Measurements from ENCODE around the gene PEX11G. TPM values are rescaled to one million over a fixed set of nuclear protein-coding genes. Genes with fewer than 3 reads are reported as not detected.

The PEX11G gene
- total RNA-seq, 1 donor from 2014 or later, result 4.8 TPM

GRCh38 chr19:7492558-7492957 lies 3.7 kb upstream of the PEX11G start:
- ATAC-seq, result no peak

DNA sequence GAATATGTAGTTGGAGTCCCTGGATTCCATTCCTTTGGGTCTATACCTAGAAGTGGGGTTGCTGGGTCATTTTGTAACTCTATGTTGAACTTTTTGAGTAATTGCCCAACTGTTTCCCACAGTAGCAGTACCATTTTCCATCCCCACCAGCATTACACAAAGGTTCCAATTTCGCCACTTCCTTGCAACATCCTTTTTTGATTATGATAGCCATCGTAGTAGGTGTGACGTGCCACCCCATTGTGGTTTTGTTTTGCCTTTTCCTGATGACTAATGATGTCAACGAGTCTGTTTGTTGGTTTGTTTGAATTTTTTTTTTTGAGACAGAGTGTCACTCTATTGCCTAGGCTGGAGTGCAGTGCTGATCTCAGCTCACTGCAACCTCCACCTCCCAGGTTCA lies 3.3 kb upstream of the PEX11G start:
- ATAC-seq, result peak; percentile 28

DNA sequence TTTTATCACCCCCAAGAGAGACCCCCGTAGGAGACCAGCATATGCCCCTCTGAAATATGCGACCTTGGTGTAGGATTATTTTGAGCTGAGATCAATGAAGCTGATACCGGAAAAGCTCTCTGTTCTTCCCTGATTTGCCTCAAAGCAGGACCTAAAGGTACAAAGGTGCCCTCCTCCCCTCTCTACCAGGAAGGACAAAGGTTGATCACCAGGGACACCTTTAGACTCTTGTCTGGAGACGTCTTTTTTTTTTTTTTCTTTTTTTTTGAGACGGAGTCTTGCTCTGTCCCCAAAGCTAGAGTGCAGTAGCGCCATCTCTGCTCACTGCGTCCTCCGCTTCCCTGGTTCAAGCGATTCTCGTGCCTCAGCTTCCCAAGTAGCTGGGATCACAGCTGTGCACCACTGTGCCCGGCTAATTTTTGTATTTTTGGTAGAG lies 792 bp upstream of the PEX11G start:
- no peak for ATAC-seq

DNA sequence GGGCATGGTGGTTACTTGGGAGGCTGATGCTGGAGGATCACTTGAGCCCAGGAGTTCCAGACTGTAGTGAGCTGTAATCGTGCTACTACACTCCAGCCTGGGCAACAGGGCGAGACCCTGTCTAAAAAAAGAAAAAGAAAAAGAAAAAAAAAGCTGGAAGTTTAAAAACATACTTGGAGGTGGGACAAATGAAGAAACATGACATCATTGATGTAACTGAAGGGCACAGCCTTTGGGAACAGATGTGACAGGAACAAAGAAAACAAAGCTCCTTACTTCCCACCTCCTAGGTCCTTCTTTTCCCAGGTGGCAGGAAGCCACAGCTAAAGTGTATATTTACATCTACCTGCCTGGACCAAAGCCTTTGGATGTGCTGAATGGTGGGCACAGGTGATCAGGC lies 1.9 kb downstream of the PEX11G start:
- ATAC-seq, result no peak

- ATAC-seq, result no peak
Measured at GRCh38 chr19:7483720-7484201, 5.1 kb downstream of the PEX11G start.

DNA sequence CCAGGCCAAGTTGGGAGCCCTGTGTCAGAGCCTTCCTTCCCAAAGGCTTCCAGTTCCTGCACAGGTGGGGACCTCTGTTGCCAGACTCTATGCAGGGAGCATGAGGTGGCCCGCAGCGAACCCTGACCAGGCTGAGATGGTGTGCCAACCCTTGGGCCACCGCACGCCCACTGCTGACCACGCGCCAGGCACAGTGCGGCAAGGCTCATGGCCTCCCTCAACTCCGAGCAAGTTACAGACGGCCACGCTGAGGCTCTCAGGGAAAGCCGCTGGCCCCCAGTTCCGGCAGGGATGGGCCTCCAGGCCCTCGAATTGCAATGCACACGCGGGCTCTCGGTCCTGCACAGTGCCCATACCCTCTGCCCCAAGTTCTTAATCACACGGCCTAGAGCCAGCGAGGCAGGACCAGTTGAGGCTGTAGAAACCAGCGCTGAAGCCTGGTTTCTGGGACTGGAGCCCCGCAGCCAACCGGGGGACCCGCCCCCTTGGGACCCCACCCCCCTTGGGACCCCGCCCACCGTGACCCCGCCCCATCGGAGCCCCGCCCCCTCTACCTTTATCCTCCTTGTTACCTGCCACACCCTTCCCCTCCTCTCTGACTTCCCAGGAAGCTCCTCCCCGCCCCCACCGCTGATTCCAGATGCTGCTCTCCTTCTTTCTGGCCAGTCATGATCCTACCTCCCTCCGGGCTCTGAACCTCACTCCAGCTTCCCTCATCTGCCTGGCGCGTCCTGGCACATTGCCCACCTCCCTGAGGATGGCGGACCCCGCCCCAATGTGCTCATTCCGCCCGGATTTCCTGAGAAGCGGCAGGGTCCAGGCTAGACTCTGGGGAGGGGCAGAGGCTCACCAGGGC lies 6.0 kb downstream of the PEX11G start:
- ATAC-seq, result peak; percentile 24

- ATAC-seq, result no peak
Measured at GRCh38 chr19:7480970-7481255, 7.9 kb downstream of the PEX11G start.

GRCh38 chr19:7480222-7480969 lies 8.4 kb downstream of the PEX11G start:
- ATAC-seq, result no peak

DNA sequence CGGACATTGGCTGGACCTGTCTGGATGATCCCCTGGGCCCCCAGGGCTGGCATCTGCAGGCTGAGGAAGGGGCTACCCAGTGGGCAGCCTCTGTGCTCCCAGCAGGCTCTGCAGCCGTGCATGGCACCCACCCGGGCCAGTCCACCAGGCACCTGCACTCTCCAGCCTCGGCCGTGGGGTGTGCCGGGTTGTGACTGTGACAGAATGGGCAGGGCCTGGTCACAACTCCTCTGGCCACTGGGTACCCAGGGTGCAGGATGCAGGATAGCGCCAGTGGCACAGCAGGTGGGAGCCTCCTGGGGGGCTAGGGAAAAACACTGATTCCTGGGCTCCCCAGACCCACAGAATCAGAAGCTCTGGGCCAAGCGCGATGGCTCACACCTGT lies 10.0 kb downstream of the PEX11G start:
- ATAC-seq, result peak; percentile 12

DNA sequence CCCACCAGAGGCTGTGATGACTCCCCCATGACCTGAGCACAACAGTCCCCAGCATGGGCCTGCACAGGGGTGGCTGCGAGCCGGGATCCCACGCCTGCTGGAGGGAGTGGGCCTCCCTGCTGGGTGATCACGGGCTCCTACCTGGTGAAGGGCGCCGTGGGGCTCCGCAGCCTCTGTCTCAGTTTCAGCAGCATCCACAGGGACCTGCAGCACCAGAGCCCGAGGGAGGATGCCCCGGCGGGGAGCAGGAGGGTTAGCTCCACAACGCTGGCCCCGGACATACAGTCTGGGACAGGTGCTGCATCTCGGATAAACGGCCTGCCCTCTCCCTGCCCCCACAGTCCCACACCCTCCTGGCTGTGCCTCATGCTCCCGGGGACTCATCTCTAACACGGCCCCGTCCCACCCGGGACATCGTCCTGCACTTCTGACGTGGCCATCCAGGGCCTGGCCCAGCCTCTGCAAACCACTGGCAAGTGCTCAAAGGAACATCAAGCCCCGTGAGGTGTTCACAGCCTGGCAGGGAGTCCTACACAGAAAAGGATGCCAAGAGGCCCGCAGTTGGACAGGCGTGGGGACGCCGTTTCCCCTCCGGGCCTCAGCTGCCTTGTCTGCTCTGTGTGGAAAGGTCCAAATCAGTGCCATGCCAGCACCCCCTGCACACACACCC lies 10.5 kb downstream of the PEX11G start:
- ATAC-seq, result peak; percentile 19

DNA sequence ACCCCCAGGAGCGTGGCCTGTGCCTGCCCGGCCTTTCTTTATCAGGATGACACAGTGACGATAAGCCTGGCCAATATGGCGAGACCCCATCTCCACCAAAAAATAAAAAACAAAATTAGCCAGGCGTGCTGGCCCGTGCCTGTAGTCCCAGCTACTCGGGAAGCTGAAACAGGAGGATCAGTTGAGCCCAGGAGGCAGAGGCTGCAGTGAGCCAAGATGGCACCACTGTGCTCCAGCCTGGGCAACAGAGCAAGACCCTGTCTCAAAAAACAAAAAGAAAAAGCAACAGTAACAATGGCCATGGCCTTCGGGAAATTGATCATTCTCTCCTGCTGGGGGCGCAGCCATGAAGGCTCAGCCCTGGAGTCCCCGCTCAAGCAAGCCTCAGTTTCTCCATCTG lies 11.1 kb downstream of the PEX11G start:
- ATAC-seq, result no peak

DNA sequence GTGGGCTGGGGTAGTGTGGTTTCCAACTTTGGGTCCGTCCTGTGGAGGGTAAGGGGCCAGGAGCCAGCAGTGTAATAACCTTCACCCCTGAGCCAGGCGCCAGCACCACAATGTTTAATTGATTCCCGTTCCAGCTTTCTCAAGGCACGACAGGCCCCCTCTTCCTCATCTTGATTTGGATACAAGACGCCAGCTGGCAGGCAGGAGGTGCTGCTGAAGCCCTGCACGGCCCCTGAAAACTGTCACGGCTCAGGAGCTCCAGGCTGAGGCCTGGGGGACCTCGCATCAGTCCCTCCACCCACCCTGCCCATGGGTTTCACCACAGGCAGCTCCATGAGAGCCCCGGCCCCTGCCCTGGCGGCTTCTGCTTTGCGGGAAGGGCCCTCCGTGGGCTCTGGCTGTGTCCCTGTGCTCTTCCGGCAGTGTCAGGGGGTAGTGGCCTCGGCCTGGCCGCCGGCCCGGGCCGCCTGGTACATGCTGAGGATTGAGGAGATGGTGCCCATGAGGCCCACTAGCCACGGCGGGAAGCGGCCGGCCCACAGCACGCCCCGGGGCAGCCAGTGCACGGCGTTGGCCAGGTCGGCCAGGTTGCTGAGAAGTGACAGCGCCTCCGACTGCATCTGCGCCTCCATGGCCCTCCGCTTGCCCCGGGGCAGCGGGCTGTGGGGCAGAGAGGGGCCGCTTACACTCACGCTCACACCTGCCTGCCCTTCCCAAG lies 11.9 kb downstream of the PEX11G start:
- no peak for ATAC-seq

DNA sequence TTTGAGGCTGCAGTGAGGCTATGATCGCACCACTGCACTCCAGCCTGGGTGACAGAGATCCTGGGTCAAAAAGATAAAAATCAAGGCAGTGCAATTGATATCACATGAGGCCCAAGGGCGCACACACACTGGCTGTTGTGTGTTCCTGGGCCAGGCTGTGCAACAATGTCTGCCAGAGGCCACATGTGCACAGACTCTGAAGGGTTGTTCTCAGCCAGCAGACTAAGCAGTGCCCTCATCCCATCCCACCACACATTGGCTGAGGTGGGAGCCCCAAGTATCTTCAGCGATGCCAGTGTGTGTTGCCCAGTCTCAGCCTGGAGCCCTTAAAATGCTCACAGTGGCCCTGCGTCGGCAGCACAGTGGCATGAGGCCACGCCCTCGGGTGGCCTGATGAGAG lies 12.6 kb downstream of the PEX11G start:
- no peak for ATAC-seq

GRCh38 chr19:7475665-7476064 lies 13.2 kb downstream of the PEX11G start:
- ATAC-seq, result no peak

GRCh38 chr19:7471696-7472615 lies 16.9 kb downstream of the PEX11G start:
- no peak for ATAC-seq

DNA sequence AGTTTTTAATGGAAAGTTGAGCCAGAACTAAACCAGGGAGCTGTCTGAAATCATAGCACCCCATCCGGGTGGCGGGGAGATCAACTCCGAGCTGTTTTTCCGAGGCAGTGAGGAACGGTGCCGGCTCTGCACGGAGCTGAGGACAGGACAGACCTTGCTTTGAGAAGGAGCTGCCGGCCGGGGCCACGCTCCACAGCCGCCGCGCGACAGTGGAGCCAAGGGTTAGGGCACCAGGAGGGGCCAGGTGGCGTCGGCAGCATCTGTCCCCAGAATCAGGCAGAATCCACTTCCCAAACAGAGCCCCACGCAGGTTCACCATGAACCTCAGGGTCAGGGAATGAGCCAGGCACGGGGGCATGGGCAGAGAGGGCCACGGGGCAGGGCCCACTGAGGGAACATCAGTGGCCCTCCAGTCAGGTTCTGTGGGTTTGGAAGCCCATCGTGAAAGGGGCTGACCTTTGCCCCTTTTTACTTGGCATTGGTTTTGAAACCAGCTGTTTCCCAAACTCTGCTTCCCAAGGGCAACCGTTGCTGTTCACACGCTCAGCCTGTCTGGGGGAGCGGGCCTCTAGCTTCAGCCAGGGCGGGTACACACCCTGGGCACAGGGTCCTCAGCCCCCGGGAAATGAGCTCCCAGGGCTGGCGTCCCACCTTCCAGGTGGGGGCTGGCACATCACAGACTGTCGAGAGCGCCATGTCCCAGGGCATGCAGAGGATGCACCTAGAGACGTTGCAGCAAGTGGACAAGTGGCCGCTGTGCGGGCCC lies 18.1 kb downstream of the PEX11G start:
- ATAC-seq, result no peak

DNA sequence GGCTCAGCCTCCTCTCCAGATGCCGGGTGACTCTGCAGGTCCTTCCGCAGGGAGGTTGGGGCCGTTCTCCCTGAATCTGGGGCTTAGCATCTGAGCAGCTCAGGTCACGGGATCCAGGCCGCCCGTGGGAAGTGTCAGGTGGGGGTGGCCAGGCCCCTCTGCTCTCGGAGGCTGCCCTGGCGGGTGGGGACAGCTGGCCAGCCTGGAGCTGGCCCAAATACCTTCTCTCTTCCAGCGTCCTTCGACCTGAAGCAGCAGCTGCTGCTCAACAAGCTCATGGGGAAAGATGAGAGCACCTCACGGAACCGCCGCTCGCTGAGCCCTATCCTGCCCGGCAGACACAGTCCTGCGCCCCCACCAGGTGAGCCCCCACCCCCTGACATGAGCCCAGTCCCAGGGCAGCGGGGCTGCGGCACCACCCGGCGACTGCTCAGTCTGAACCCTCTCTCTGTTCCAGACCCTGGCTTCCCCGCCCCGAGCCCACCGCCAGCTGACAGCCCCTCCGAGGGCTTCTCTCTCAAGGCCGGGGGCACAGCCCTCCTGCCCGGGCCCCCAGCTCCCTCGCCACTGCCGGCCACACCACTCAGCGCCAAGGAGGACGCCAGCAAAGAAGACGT lies 19.1 kb downstream of the PEX11G start:
- no peak for ATAC-seq

DNA sequence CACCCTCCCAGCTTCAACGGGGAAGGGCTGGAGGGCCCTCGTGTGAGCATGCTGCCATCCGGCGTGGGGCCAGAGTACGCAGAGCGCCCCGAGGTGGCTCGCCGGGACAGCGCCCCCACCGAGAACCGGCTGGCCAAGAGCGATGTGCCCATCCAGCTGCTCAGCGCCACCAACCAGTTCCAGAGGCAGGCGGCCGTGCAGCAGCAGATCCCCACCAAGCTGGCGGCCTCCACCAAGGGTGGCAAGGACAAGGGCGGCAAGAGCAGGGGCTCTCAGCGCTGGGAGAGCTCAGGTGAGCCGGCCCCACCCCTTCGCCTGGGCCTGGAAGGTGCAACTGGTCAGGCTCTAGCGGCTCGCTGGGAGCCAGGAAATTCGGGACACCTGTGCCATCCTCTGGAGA lies 20.0 kb downstream of the PEX11G start:
- ATAC-seq, result no peak

- no peak for ATAC-seq
Measured at GRCh38 chr19:7467009-7467989, 21.5 kb downstream of the PEX11G start.

Data from esophagus mucosa (tissue), 1 donor.